Raji (cell line): ENCODE data around the gene CHST2.

ENCODE experiments used
- POLR2A ChIP-seq: IDR thresholded peaks from 2 replicates; pipeline ENCODE4 v1.6.1; 2011; ENCODE audit warnings: low read depth, low read length, control low read depth; ENCODE audit not compliant: insufficient read depth

Gene CHST2

DNA sequence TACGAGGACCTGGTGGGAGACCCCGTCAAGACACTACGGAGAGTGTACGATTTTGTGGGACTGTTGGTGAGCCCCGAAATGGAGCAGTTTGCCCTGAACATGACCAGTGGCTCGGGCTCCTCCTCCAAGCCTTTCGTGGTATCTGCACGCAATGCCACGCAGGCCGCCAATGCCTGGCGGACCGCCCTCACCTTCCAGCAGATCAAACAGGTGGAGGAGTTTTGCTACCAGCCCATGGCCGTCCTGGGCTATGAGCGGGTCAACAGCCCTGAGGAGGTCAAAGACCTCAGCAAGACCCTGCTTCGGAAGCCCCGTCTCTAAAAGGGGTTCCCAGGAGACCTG, 2.5 kb downstream of the CHST2 start:
- no peak for TF ChIP-seq POLR2A

- no peak for TF ChIP-seq POLR2A
These were observed 3.2 kb downstream of the CHST2 start for GRCh38 chr3:143122608-143123352.

GRCh38 chr3:143123353-143123984, 3.9 kb downstream of the CHST2 start:
- TF ChIP-seq POLR2A = no peak

DNA sequence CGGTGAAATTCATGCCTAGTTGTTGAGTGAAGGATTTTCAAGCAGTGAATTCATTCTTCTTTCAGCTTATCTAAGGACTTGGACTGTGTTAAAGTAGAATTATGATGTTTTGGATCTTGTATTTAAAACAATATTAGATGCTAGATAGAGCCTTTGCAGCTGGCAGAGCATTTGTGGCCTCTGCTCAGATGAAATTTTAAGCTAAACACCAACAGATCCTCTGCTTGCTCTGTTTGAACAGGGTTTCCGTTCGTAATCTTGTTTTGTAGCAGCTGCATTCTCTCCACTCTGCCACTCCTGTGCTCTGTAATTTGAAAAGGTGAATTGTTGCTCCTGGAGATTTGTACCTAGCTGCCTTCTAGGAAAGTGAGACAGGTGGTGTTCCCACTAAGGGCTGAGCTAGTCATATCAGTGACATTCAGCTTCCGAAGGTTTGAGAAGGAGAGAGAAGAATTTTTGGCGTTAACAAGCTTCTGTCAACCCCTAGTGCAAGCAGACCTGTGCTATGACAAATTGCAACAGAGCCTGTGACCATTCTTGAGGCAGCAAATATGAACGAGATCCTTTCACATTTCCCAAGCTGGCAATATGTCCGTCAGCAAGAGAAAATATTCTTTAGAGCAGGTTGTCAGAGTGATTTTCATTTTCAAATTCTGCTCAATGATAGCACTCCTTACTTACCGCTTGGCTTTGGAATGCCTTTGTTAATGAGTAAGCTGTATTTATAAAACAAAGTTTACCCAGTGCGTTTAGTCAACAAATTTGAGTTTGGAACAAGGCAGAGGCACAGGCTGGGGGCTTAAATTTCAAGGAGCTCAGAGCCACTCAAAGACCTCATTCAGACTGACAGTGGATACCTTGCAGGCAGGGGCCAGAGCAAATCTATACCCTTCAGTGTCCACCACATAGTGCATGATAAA, 5.3 kb downstream of the CHST2 start:
- TF ChIP-seq POLR2A = no peak

DNA sequence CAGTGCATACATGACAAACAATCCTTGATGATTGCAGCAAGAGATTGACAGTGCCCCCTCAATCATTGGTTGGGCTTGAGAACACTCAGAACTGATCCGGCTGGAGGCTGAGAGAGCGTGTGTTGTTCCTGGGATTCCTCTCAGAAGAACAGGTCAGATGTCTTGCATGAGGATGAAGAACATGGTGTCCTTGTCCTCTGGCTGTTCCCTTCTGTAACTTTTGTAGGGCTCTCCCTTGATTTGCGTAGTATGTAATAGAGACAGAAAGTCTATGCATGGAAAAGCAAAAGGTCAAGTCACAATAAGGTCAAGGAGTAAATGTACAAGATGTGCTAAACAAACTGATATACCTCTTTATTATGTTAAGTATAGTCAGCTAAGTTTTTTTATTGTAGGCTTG, 8.2 kb downstream of the CHST2 start:
- no peak for TF ChIP-seq POLR2A

DNA sequence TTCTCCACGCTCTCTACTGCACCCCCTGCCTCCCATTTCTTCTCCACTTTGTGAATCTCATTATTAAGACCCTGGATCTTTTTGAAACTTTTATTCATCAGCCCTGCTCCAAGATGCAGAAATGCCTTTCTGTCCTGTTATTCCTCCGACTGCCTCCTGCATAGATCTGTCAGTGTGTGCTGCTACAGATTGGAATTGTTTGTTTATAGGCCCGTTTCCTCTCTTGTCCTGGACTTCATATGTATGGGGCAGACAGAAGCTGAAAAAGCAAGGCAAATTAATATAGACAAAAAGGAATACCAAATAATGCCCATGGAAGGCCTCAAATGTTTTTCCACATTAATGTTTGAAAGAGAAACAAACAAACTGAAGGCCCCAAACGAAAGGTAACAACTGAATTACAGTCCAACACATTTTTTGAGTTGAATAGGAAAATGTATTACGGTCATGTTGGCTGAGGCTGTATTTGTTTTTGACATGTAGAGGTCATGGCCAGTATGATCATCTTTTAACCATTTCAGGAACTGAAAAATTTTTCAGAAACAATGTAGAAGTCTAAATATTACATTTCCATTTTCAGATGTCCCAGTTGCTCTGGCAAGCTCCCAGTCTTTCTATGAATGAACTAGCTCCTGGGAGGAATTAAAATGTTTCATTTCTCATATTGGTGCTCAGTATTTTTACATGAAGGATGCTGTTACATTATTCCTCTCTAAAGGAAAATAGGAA, 8.8 kb downstream of the CHST2 start:
- TF ChIP-seq POLR2A = no peak

- no peak for TF ChIP-seq POLR2A
These were observed 12.8 kb downstream of the CHST2 start for GRCh38 chr3:143132246-143132980.

GRCh38 chr3:143134471-143134870, 14.9 kb downstream of the CHST2 start:
- no peak for TF ChIP-seq POLR2A

- TF ChIP-seq POLR2A = no peak
These were observed 15.6 kb downstream of the CHST2 start for GRCh38 chr3:143135150-143135549.

DNA sequence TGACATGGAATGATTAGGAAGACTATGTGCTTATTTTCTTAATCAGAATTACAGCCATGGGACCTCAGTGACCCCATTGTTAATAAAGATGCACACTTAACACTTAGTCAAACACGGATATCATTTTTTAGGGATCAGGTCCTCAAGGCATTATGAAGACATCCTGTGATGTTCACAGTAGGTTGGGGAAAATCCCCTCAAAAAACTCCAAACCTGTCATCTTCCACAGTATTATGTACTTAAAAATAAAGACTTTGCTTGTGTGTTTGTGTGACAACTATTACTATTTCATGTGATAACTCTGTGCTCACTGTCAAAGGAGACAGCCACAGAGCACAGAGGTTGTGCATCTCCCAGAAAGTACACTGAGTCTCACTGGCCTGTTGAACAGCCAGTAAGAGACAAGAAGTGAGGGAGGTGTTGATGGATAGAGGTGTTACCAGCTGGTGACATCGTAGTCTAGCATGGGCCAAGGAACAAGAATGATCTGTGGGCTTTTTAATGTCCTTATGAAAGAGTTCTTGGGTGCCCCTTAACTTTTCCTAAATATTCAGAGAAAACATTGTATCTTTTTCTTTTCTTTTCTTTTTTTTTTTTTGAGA, 18.0 kb downstream of the CHST2 start:
- TF ChIP-seq POLR2A = no peak

GRCh38 chr3:143138953-143139352, 19.4 kb downstream of the CHST2 start:
- no peak for TF ChIP-seq POLR2A

GRCh38 chr3:143139762-143140161, 20.2 kb downstream of the CHST2 start:
- TF ChIP-seq POLR2A = no peak

GRCh38 chr3:143140550-143140949, 21.0 kb downstream of the CHST2 start:
- no peak for TF ChIP-seq POLR2A

GRCh38 chr3:143142354-143142753, 22.8 kb downstream of the CHST2 start:
- TF ChIP-seq POLR2A = no peak
